Measurements from ENCODE around the gene CDH18. TPM values are rescaled to one million over a fixed set of nuclear protein-coding genes. Genes with fewer than 3 reads are reported as not detected.

Gene CDH18
- total RNA-seq, 4 donors from 2014 or later: not detected

DNA sequence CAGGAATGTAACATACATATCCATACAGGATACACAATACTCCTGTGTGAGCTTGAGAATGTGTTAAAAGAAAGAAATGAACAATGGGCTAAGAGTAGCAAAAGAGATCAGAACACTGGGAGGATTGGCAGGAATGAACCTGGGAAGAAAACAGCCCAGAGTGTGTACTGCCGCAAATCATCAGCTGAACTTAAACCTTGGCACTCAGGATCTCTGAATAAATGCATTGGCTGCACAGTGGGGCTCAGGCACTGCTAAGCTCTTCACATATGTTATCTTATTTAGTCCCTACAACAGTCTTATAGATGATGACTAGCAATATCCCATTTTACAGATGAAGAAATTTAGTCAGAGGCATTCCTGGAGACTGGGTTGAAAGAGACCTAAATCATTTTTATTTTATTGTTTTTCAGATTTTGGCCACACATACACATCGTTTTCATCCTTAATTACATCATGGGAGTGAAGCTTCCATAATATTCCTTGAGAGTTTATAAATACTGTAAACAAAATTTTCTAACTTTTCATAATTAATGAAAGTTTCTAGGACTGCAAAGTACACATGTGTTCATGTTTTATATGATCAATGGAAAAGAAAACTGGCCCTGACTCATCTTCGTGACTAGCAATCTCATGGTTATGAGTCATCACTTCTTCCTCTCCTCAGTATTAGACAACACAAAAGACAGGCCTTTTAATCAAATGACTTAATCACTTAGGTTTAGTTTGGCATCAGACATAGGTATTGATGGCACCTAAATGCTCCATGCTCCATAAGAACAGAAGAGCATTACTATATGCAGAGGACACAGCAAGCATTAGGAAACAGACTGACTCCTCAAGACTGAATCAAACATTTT is 59.2 kb downstream of the CDH18 start:
- Histone ChIP-seq H3K4me1 (no peaks in the 10 kb centered on the region), H3K4me3 (no peak overlapping the region), H3K36me3 (no peaks in the 10 kb centered on the region), H3K27ac (no peak overlapping the region), H3K9me3 (no peaks in the 10 kb centered on the region), H3K27me3 (no peaks in the 10 kb centered on the region)
- no peak for DNase-seq
- TF ChIP-seq, protein P1, sequence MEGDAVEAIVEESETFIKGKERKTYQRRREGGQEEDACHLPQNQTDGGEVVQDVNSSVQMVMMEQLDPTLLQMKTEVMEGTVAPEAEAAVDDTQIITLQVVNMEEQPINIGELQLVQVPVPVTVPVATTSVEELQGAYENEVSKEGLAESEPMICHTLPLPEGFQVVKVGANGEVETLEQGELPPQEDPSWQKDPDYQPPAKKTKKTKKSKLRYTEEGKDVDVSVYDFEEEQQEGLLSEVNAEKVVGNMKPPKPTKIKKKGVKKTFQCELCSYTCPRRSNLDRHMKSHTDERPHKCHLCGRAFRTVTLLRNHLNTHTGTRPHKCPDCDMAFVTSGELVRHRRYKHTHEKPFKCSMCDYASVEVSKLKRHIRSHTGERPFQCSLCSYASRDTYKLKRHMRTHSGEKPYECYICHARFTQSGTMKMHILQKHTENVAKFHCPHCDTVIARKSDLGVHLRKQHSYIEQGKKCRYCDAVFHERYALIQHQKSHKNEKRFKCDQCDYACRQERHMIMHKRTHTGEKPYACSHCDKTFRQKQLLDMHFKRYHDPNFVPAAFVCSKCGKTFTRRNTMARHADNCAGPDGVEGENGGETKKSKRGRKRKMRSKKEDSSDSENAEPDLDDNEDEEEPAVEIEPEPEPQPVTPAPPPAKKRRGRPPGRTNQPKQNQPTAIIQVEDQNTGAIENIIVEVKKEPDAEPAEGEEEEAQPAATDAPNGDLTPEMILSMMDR (IDR thresholded peaks at IDR 0.05): no peak
- TF ChIP-seq POLR2A (IDR thresholded peaks at IDR 0.05): no peak

DNA sequence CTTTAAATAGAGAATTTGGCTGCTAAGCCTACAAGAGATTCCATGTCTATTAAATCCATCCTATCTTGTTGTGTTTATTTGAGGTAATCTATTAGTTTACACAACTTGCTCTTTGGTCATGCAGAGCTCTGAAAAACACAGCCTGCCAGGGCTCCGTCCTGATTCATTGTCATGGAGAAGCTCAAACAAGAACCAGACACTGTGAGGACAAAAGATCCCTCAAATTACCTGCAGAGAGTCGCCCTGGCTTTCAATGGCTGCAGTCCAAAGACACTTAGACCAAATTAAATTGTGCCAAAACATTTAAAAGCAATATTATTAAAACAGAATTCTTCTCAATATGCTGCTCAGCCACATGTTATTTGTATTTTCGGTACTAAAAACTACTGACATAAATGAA is 60.1 kb downstream of the CDH18 start:
- no peak for TF ChIP-seq POLR2A (IDR thresholded peaks at IDR 0.05)
- TF ChIP-seq, protein P1 (IDR thresholded peaks at IDR 0.05): no peak
- Histone ChIP-seq H3K4me3 (no peak overlapping the region), H3K27ac (no peak overlapping the region), H3K4me1 (no peaks in the 10 kb centered on the region), H3K36me3 (no peaks in the 10 kb centered on the region), H3K9me3 (no peaks in the 10 kb centered on the region), H3K27me3 (no peaks in the 10 kb centered on the region)
- DNase-seq: no peak

DNA sequence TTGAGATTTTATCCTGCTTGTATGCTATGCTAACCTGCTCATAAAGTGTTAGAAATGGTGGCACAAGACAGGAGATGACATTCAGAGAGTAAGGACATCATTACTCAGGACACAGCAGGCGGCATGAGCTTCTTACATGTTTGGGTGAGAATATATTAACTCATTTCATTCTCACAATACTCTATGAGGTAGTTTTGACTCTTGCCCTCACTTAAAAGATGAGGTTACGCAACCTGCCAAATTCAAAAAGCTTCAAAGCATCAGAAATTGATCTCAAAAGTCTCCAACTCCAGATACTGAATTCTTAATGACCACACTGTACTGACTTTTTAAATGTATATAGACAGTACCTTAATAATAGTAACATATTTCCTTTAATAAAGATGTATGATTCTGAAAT is 60.8 kb downstream of the CDH18 start:
- no peaks in the 10 kb centered on the region for H3K27me3 ChIP-seq
- no peak for DNase-seq
- no peak overlapping the region for H3K4me3 ChIP-seq
- no peak overlapping the region for H3K27ac ChIP-seq
- H3K36me3 ChIP-seq: no peaks in the 10 kb centered on the region
- TF ChIP-seq POLR2A (IDR thresholded peaks at IDR 0.05): no peak
- TF ChIP-seq, protein P1 (IDR thresholded peaks at IDR 0.05): no peak
- no peaks in the 10 kb centered on the region for H3K9me3 ChIP-seq
- no peaks in the 10 kb centered on the region for H3K4me1 ChIP-seq

DNA sequence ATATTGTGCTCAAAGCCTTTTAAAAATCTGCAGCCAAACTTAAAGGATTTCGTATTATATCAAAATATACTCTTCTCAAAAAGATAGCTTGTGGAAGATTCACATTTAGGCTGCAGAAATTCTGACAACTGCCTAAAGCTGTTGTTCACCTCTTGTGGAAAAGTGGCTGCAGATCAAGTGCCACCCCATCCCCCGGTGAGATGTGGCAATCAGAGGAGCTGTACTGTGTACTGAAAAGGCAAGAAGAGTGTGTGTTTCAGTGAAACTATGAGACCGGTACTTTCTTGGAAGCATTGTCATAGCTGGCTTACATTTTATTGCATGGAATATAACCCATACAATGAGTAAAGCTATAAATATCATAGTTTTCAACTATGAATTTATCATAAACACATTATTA is 64.3 kb downstream of the CDH18 start:
- Histone ChIP-seq H3K27me3 (no peaks in the 10 kb centered on the region), H3K4me1 (no peaks in the 10 kb centered on the region), H3K36me3 (no peaks in the 10 kb centered on the region), H3K4me3 (no peak overlapping the region), H3K27ac (no peak overlapping the region), H3K9me3 (peaks cover 0 to 4% (median 0%) of the 10 kb centered on the region in 4 donors)
- no peak for DNase-seq
- no peak for TF ChIP-seq POLR2A (IDR thresholded peaks at IDR 0.05)
- TF ChIP-seq, protein P1 (IDR thresholded peaks at IDR 0.05): no peak

DNA sequence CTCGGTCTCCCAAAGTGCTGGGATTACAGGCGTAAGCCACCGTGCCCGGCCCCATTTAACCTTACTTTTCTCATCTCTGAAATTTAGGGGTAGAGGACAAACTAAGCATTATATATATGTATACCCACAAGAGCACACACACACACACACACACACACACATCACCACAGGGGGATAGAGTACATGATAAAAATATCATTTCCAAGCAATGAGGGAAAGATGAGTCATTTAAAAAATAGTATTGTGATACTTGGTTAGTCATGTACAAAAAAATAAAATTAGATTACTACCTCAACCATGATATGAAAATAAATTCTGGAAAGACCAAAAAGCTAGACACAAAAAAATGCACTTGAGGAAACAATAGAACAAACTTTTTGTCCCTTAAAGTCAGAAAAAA is 67.2 kb downstream of the CDH18 start:
- Histone ChIP-seq H3K9me3 (peaks cover 0 to 4% (median 0%) of the 10 kb centered on the region in 4 donors), H3K36me3 (no peaks in the 10 kb centered on the region), H3K4me1 (no peaks in the 10 kb centered on the region), H3K27me3 (no peaks in the 10 kb centered on the region), H3K27ac (no peak overlapping the region), H3K4me3 (no peak overlapping the region)
- no peak for TF ChIP-seq POLR2A (IDR thresholded peaks at IDR 0.05)
- TF ChIP-seq, protein P1 (IDR thresholded peaks at IDR 0.05): no peak
- DNase-seq: no peak
